22Rv1 (cell line): ENCODE data around the gene TUBB.
A peak's percentile ranks its signal among the peaks of the same experiment; 100 is the strongest.

Source experiments
- ZFX ChIP-seq: fragments of 450-650 bp; IDR thresholded peaks from 2 replicates; pipeline ENCODE4 v1.6.1; 2017; ENCODE audit warnings: antibody characterized with exemption, borderline replicate concordance
- TF ChIP-seq, protein P1 (sequence below): fragments of 450-650 bp; IDR thresholded peaks from 2 replicates; pipeline ENCODE4 v1.5.1; 2017; ENCODE audit warnings: mild to moderate bottlenecking

DNA sequence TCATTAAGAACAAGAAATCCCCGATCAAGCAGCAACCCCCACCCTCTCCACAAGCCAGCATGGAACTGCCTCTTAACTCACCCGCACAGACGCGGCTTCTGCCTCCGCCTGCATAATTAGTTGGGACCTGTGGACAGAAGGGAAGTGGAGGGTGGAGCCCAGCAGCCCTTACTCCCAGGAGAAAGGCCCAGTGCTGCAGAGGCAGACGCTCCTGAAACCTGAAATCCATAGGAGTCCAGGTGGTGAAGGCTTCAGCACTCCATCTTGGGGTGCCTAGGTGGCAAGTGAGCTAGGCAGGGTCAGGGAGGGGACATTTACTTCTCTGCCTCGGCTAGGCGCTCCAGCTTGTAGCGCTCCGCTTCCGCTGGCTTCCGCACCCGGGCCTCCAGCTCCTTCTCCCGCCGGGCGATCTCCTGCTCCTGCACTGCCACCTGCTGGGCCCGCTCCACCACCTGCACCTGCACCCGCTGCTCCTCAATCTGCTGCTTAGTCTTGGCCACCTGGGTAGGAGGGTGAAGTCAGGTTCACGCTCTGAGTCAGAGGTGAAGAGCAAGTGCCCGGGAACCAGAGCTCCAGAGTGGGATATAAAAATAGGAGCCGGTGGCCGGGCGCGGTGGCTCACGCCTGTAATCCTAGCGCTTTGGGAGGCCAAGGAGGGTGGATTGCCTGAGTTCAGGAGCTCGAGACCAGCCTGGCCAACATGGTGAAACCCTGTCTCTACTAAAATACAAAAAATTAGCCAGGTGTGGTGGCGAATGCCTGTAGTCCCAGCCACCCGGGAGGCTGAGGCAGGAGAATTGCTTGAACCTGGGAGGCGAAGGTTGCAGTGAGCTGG is 10.7 kb downstream of the TUBB start:
- TF ChIP-seq, protein P1, sequence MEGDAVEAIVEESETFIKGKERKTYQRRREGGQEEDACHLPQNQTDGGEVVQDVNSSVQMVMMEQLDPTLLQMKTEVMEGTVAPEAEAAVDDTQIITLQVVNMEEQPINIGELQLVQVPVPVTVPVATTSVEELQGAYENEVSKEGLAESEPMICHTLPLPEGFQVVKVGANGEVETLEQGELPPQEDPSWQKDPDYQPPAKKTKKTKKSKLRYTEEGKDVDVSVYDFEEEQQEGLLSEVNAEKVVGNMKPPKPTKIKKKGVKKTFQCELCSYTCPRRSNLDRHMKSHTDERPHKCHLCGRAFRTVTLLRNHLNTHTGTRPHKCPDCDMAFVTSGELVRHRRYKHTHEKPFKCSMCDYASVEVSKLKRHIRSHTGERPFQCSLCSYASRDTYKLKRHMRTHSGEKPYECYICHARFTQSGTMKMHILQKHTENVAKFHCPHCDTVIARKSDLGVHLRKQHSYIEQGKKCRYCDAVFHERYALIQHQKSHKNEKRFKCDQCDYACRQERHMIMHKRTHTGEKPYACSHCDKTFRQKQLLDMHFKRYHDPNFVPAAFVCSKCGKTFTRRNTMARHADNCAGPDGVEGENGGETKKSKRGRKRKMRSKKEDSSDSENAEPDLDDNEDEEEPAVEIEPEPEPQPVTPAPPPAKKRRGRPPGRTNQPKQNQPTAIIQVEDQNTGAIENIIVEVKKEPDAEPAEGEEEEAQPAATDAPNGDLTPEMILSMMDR: peak; percentile 85
- no peak for TF ChIP-seq ZFX
